ENCODE results near the gene HDAC4.
A peak's percentile ranks its signal among the peaks of the same experiment; 100 is the strongest.

Gene HDAC4

GRCh38 chr2:239365782-239366435, 34.9 kb downstream of the HDAC4 start:
- no peak for DNase-seq

- no peak for DNase-seq
Observed at GRCh38 chr2:239365071-239365781, 35.6 kb downstream of the HDAC4 start.

- peak; percentile 54 for DNase-seq
Observed at GRCh38 chr2:239363946-239364637, 36.7 kb downstream of the HDAC4 start.

GRCh38 chr2:239362507-239362906, 38.3 kb downstream of the HDAC4 start:
- DNase-seq = no peak

- no peak for DNase-seq
Observed at GRCh38 chr2:239361311-239361642, 39.5 kb downstream of the HDAC4 start.

- DNase-seq = no peak
Observed at GRCh38 chr2:239360421-239361310, 40.2 kb downstream of the HDAC4 start.

- no peak for DNase-seq
Observed at GRCh38 chr2:239360008-239360407, 40.8 kb downstream of the HDAC4 start.

GRCh38 chr2:239359196-239359912, 41.5 kb downstream of the HDAC4 start:
- DNase-seq = no peak

- no peak for DNase-seq
Observed at GRCh38 chr2:239358062-239358754, 42.6 kb downstream of the HDAC4 start.

- DNase-seq = no peak
Observed at GRCh38 chr2:239355724-239356123, 45.1 kb downstream of the HDAC4 start.

GRCh38 chr2:239355139-239355538, 45.7 kb downstream of the HDAC4 start:
- DNase-seq = no peak

GRCh38 chr2:239354791-239355136, 46.1 kb downstream of the HDAC4 start:
- DNase-seq = no peak

GRCh38 chr2:239354132-239354790, 46.6 kb downstream of the HDAC4 start:
- DNase-seq = no peak

- no peak for DNase-seq
Observed at GRCh38 chr2:239353692-239354091, 47.1 kb downstream of the HDAC4 start.

- DNase-seq = no peak
Observed at GRCh38 chr2:239351687-239352086, 49.1 kb downstream of the HDAC4 start.

- no peak for DNase-seq
Observed at GRCh38 chr2:239349453-239350135, 51.2 kb downstream of the HDAC4 start.

GRCh38 chr2:239348563-239349452, 52.0 kb downstream of the HDAC4 start:
- DNase-seq = no peak

GRCh38 chr2:239346676-239347075, 54.1 kb downstream of the HDAC4 start:
- DNase-seq = no peak

- DNase-seq = no peak
Observed at GRCh38 chr2:239345251-239345650, 55.6 kb downstream of the HDAC4 start.

- DNase-seq = no peak
Observed at GRCh38 chr2:239344857-239345216, 56.0 kb downstream of the HDAC4 start.

Measured in activated CD4-positive, alpha-beta T cell treated with anti-CD3 and anti-CD28 coated beads, Interleukin-10, Interleukin-2, amounts not matched to agents 100 ng/mL and 50 ng/mL, durations not matched to agents 16 hours and 8 hours (primary cell).